ENCODE data around the gene LRRC32. TPM values are rescaled to one million over a fixed set of nuclear protein-coding genes. Genes with fewer than 3 reads are reported as not detected.

Gene LRRC32
- total RNA-seq, 1 experiment from 2014 or later: 0.15 TPM

DNA sequence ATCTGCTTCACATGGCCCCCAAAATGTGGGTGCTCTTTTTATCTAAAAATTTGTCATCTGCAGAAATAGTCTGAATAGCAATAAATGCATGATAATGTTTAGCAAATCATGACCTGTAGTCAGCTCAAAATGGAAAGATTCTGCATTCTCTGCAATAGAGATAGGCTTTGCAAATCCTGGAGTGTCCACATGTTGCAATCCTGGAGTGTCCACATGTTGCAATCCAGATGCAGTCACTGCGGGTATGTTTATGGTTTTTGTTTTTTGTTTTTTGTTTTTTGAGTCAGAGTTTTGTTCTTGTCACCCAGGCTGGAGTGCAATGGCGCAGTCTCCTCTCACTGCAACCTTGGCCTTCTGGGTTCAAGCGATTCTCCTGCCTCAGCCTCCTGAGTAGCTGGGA, 20.2 kb upstream of the LRRC32 start:
- Histone ChIP-seq H3K27me3 (ENCODE audit: control insufficient read depth, insufficient read depth, low read length) (no peaks in the 10 kb centered on the region), H3K4me3 (ENCODE audit: low read depth in 2 of 2, low read length in 2 of 2) (no peak overlapping the region), H3K27ac (ENCODE audit: low read length) (no peak overlapping the region), H3K36me3 (ENCODE audit: control insufficient read depth, insufficient read depth, low read length) (no peaks in the 10 kb centered on the region), H3K9me3 (ENCODE audit: control insufficient read depth, insufficient read depth, low read depth, low read length) (no peaks in the 10 kb centered on the region), H3K4me1 (ENCODE audit: control insufficient read depth, insufficient read depth, low read length) (no peaks in the 10 kb centered on the region)
- TF ChIP-seq SIN3A (IDR thresholded peaks at IDR 0.05; ENCODE audit: borderline replicate concordance, insufficient read depth, low read depth, low read length) (no peak), POLR2AphosphoS5 (IDR thresholded peaks at IDR 0.05; ENCODE audit: low read depth, low read length) (no peak), TCF7L2 (IDR thresholded peaks at IDR 0.05; ENCODE audit: low read depth, low read length) (no peak), CTCF (IDR thresholded peaks at IDR 0.05) (no peak)
- TF ChIP-seq, protein P1, sequence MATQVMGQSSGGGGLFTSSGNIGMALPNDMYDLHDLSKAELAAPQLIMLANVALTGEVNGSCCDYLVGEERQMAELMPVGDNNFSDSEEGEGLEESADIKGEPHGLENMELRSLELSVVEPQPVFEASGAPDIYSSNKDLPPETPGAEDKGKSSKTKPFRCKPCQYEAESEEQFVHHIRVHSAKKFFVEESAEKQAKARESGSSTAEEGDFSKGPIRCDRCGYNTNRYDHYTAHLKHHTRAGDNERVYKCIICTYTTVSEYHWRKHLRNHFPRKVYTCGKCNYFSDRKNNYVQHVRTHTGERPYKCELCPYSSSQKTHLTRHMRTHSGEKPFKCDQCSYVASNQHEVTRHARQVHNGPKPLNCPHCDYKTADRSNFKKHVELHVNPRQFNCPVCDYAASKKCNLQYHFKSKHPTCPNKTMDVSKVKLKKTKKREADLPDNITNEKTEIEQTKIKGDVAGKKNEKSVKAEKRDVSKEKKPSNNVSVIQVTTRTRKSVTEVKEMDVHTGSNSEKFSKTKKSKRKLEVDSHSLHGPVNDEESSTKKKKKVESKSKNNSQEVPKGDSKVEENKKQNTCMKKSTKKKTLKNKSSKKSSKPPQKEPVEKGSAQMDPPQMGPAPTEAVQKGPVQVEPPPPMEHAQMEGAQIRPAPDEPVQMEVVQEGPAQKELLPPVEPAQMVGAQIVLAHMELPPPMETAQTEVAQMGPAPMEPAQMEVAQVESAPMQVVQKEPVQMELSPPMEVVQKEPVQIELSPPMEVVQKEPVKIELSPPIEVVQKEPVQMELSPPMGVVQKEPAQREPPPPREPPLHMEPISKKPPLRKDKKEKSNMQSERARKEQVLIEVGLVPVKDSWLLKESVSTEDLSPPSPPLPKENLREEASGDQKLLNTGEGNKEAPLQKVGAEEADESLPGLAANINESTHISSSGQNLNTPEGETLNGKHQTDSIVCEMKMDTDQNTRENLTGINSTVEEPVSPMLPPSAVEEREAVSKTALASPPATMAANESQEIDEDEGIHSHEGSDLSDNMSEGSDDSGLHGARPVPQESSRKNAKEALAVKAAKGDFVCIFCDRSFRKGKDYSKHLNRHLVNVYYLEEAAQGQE (IDR thresholded peaks at IDR 0.05; ENCODE audit: insufficient read depth in 1 of 2, low read depth in 2 of 2, low read length in 1 of 2): no peak
- BruUV-seq (replicated peaks): no TSS peak
- no peak for ATAC-seq
- intact Hi-C loops (cut with micrococcal nuclease; ENCODE audit: unreplicated experiment) (no loop called here), in situ Hi-C loops (cut with HindIII; ENCODE audit: low pct_unique_long_range_greater_than_20kb, low sequenced_read_pairs) (no loop called here)
- ChIA-PET CTCF (interaction anchor here (0.5 kb wide), 1 partner anchor 357 kb away, joined by 3 read pairs; no protein-coding TSS in a partner anchor), POLR2A (no interaction called here)
- no peak for DNase-seq (ENCODE audit: low read depth, low spot score)

GRCh38 chr11:76689313-76690260, 19.0 kb upstream of the LRRC32 start:
- ChIA-PET CTCF (interaction anchor here (0.7 kb wide), 1 partner anchor 31 kb away, joined by 3 read pairs; no protein-coding TSS in a partner anchor), POLR2A (no interaction called here)
- no TSS peak for BruUV-seq (replicated peaks)
- in situ Hi-C loops (cut with HindIII; ENCODE audit: low pct_unique_long_range_greater_than_20kb, low sequenced_read_pairs): no loop called here
- no peak overlapping the region for H3K27ac ChIP-seq (ENCODE audit: low read length)
- TF ChIP-seq TCF7L2 (IDR thresholded peaks at IDR 0.05; ENCODE audit: low read depth, low read length) (no peak), POLR2AphosphoS5 (IDR thresholded peaks at IDR 0.05; ENCODE audit: low read depth, low read length) (no peak), CTCF (IDR thresholded peaks at IDR 0.05) (no peak), SIN3A (IDR thresholded peaks at IDR 0.05; ENCODE audit: borderline replicate concordance, insufficient read depth, low read depth, low read length) (no peak)
- TF ChIP-seq, protein P1 (IDR thresholded peaks at IDR 0.05; ENCODE audit: insufficient read depth in 1 of 2, low read depth in 2 of 2, low read length in 1 of 2): no peak
- H3K4me3 ChIP-seq (ENCODE audit: low read depth in 2 of 2, low read length in 2 of 2): no peak overlapping the region
- no peaks in the 10 kb centered on the region for H3K4me1 ChIP-seq (ENCODE audit: control insufficient read depth, insufficient read depth, low read length)
- no peaks in the 10 kb centered on the region for H3K27me3 ChIP-seq (ENCODE audit: control insufficient read depth, insufficient read depth, low read length)
- intact Hi-C loops (cut with micrococcal nuclease; ENCODE audit: unreplicated experiment): no loop called here
- H3K9me3 ChIP-seq (ENCODE audit: control insufficient read depth, insufficient read depth, low read depth, low read length): no peaks in the 10 kb centered on the region
- DNase-seq (ENCODE audit: low read depth, low spot score) (no peak), ATAC-seq (no peak)
- no peaks in the 10 kb centered on the region for H3K36me3 ChIP-seq (ENCODE audit: control insufficient read depth, insufficient read depth, low read length)

All from Panc1 (cell line).